HepG2 (cell line): Measurements from ENCODE around the gene MEIS1. TPM values are rescaled to one million over a fixed set of nuclear protein-coding genes. Genes with fewer than 3 reads are reported as not detected.

Experiments used
- ATAC-seq: fragments of 200-7000 bp; cut with Tn5 transposase; 3 replicates; pipeline ENCODE4 v1.9.1; 2020; ENCODE audit warnings: mild to moderate bottlenecking, moderate library complexity
- BruUV-seq: library from RNA; stranded (reverse); fragments of 400-500 nt; replicated peaks from 2 replicates; lab custom pipeline; 2021; lab: Mats Ljungman, UMichigan
- CTCF ChIA-PET: fragments of 300-600 bp; formaldehyde crosslinking; extraction: SDS; loops from one replicate; lab custom pipeline; 2021; ENCODE audit warnings: low total read pairs, inconsistent platforms, low intra/inter-chr PET ratio; lab: Yijun Ruan, JAX
- POLR2A ChIA-PET: fragments of 350-600 bp; sonication (Branson Sonifier 250); formaldehyde crosslinking; loops from one replicate; lab custom pipeline; 2020; ENCODE audit warnings: antibody characterized with exemption, inconsistent platforms; lab: Yijun Ruan, JAX
- DNase-seq: peaks from one replicate; pipeline ENCODE4 v3.0.0-alpha.2; 2015; ENCODE audit warnings: low spot score
- FAIRE-seq: peaks from 3 replicates; lab custom pipeline; 2011; peaks lifted over from hg19 to GRCh38; lab: Jason Lieb, UNC
- H2AFZ ChIP-seq: one replicate; pipeline ENCODE4 v1.6.1; 2011; ENCODE audit warnings: low read length, inconsistent platforms
- H3K27ac ChIP-seq: fragments of 300-600 bp; 3 replicates; pipeline ENCODE4 v1.8.0; 2011; ENCODE audit warnings: mixed run types, mild to moderate bottlenecking, mixed read lengths, low read length, inconsistent platforms; ENCODE audit not compliant: insufficient read depth; ENCODE audit errors: extremely low read length
- H3K27me3 ChIP-seq, 2 experiments: fragments of 200-600 bp in 1 of 2; 2 replicates in 1 of 2; 3 replicates in 1 of 2; pipeline versions ENCODE4 v1.6.0 to v1.8.0; 2011; ENCODE audit warnings: low read length in 2 of 2, mild to moderate bottlenecking in 2 of 2, moderate library complexity in 2 of 2, inconsistent platforms in 1 of 2; ENCODE audit not compliant: insufficient read depth in 2 of 2, control insufficient read depth in 1 of 2
- H3K36me3 ChIP-seq, 2 experiments: fragments of 200-600 bp in 1 of 2; replicated peaks in 1 of 2; 2 replicates in 1 of 2; 3 replicates in 1 of 2; pipeline versions ENCODE4 v1.5.1 to v1.8.0; 2011; ENCODE audit warnings: low read length in 2 of 2, inconsistent platforms in 1 of 2; ENCODE audit not compliant: insufficient read depth in 2 of 2, control insufficient read depth in 1 of 2
- H3K4me1 ChIP-seq: 2 replicates; pipeline ENCODE4 v1.5.1; 2012; ENCODE audit warnings: low read length, inconsistent platforms; ENCODE audit not compliant: insufficient read depth
- H3K4me2 ChIP-seq: 2 replicates; pipeline ENCODE4 v1.6.0; 2011; ENCODE audit warnings: low read depth, low read length, inconsistent platforms
- H3K4me3 ChIP-seq, 3 experiments: fragments of 200-600 bp in 1 of 3; sonication (generic), shearing (Covaris generic) in 1 of 3; replicated peaks in 1 of 3; 2 replicates each; pipeline ENCODE4 v1.5.1; 2011 to 2016; ENCODE audit warnings: low read length in 3 of 3, inconsistent platforms in 2 of 3, low read depth in 2 of 3, mild to moderate bottlenecking in 2 of 3, control low read depth in 1 of 3, mixed read lengths in 1 of 3; ENCODE audit not compliant: insufficient read depth in 1 of 3
- H3K79me2 ChIP-seq: one replicate; pipeline ENCODE4 v1.6.1; 2011; ENCODE audit warnings: low read length, inconsistent platforms; ENCODE audit not compliant: insufficient read depth
- H3K9ac ChIP-seq: 2 replicates; pipeline ENCODE4 v1.6.0; 2011; ENCODE audit warnings: mild to moderate bottlenecking, low read depth, low read length, inconsistent platforms; ENCODE audit not compliant: insufficient read depth
- H3K9me3 ChIP-seq: 2 replicates; pipeline ENCODE4 v1.5.1; 2012; ENCODE audit warnings: mild to moderate bottlenecking, low read length
- H4K20me1 ChIP-seq: 2 replicates; pipeline ENCODE4 v1.6.0; 2011; ENCODE audit warnings: inconsistent platforms, mild to moderate bottlenecking, low read length, moderate library complexity; ENCODE audit not compliant: insufficient read depth
- CREB1 ChIP-seq, 2 experiments: fragments of 450-650 bp in 1 of 2; IDR thresholded peaks; 2 replicates each; pipeline ENCODE4 v1.6.1; 2016 to 2017; ENCODE audit warnings: control low read depth in 1 of 2, mild to moderate bottlenecking in 1 of 2, missing compliant biosample characterization in 1 of 2, missing genetic modification characterization in 1 of 2
- DPF2 ChIP-seq: sonication (generic); formaldehyde crosslinking; IDR thresholded peaks from 2 replicates; pipeline ENCODE4 v1.4.0; 2020; ENCODE audit warnings: mild to moderate bottlenecking, low read depth, missing genetic modification reagents, borderline replicate concordance
- FOXJ3 ChIP-seq: sonication (generic); formaldehyde crosslinking; IDR thresholded peaks from 2 replicates; pipeline ENCODE4 v1.4.0; 2020; ENCODE audit warnings: missing genetic modification reagents, mild to moderate bottlenecking, borderline replicate concordance
- HNF4A ChIP-seq: sonication (generic); formaldehyde crosslinking; IDR thresholded peaks from 2 replicates; pipeline ENCODE4 v1.4.0; 2020; ENCODE audit warnings: missing genetic modification reagents
- HNRNPUL1 ChIP-seq: fragments of 200-400 bp; formaldehyde crosslinking; IDR thresholded peaks from 2 replicates; pipeline ENCODE4 v1.6.1; 2017; ENCODE audit warnings: low read depth, mild to moderate bottlenecking, low read length, moderate library complexity
- LCORL ChIP-seq, 2 experiments: fragments of 450-650 bp in 1 of 2; sonication (generic) in 1 of 2; formaldehyde crosslinking in 1 of 2; IDR thresholded peaks; 2 replicates each; pipeline versions ENCODE4 v1.5.0 to v1.6.1; 2017 to 2020; ENCODE audit warnings: antibody characterized with exemption in 1 of 2, missing genetic modification reagents in 1 of 2
- MIXL1 ChIP-seq: IDR thresholded peaks from 2 replicates; pipeline ENCODE4 v1.6.1; 2016
- SALL1 ChIP-seq: sonication (generic); formaldehyde crosslinking; IDR thresholded peaks from 2 replicates; pipeline ENCODE4 v1.8.0; 2022; ENCODE audit warnings: mild to moderate bottlenecking, missing genetic modification reagents
- ZNF33B ChIP-seq: sonication (generic); formaldehyde crosslinking; IDR thresholded peaks from 2 replicates; pipeline ENCODE4 v1.5.1; 2020; ENCODE audit warnings: mild to moderate bottlenecking, missing genetic modification reagents
- WGBS: methylation state at CpG from one replicate; pipeline ENCODE4 v1.1.6; 2017; ENCODE audit warnings: low lambda C conversion rate; 5-methylcytosine and 5-hydroxymethylcytosine counted together
- in situ Hi-C: cut with HindIII; loops from 2 replicates; pipeline ENCODE4 v1.10.0; 2017; ENCODE audit warnings: low pct_unique_long_range_greater_than_20kb; ENCODE audit not compliant: extremely low pct_ligation_motif_present
- intact Hi-C: fragments of 100-400 bp; cut with micrococcal nuclease; formaldehyde crosslinking; loops from one replicate; pipeline ENCODE4 v1.10.0; 2022; ENCODE audit not compliant: unreplicated experiment
- polyA plus RNA-seq, 8 experiments: library from polyadenylated mRNA; depleted of rRNA in 3 of 8; stranded (reverse) in 7 of 8; unstranded in 1 of 8; fragments of >200 nt; fragmentation: Illumina TruSeq in 4 of 8; extraction: Trizol in 4 of 8; gene quantifications; 2 replicates each; pipeline versions ENCODE4 v1.2.1 to v1.2.3, GENCODE V29; 2011 to 2016; ENCODE audit warnings: low read depth in 4 of 8, missing spikeins in 1 of 8, mixed read lengths in 1 of 8; ENCODE audit not compliant: insufficient read depth in 1 of 8
- total RNA-seq, 5 experiments: library from RNA; depleted of rRNA; stranded (reverse); fragments of >200 nt; fragmentation: Illumina TruSeq; extraction: Trizol; gene quantifications; 2 replicates each; pipeline ENCODE4 v1.2.3, GENCODE V29; 2016; ENCODE audit warnings: low read depth in 1 of 5
- TF ChIP-seq, protein P1 (sequence below): sonication (generic); formaldehyde crosslinking; IDR thresholded peaks from 2 replicates; pipeline ENCODE4 v1.8.1; 2023; ENCODE audit warnings: mild to moderate bottlenecking, inconsistent platforms, moderate library complexity, missing genetic modification reagents, borderline replicate concordance
- TF ChIP-seq, protein P2 (sequence below): sonication (generic); formaldehyde crosslinking; IDR thresholded peaks from 2 replicates; pipeline ENCODE4 v1.5.1; 2020; ENCODE audit warnings: missing genetic modification reagents, mild to moderate bottlenecking, borderline replicate concordance
- TF ChIP-seq, protein P3 (sequence below): sonication (generic); formaldehyde crosslinking; IDR thresholded peaks from 2 replicates; pipeline ENCODE4 v1.4.0; 2020; ENCODE audit warnings: missing genetic modification reagents
- TF ChIP-seq, protein P4 (sequence below), 2 experiments: fragments of 450-650 bp in 1 of 2; sonication (generic) in 1 of 2; formaldehyde crosslinking; IDR thresholded peaks; 2 replicates each; pipeline versions ENCODE4 v1.5.0 to v1.8.0; 2020 to 2022; ENCODE audit warnings: mild to moderate bottlenecking in 1 of 2, missing genetic modification reagents in 1 of 2

MEIS1 gene
- total and polyA plus RNA-seq, 2 of the 13 experiments (the other 11 are each of a cell fraction or from before 2014, with no cell fraction given): 3.8 to 6.0 TPM

DNA sequence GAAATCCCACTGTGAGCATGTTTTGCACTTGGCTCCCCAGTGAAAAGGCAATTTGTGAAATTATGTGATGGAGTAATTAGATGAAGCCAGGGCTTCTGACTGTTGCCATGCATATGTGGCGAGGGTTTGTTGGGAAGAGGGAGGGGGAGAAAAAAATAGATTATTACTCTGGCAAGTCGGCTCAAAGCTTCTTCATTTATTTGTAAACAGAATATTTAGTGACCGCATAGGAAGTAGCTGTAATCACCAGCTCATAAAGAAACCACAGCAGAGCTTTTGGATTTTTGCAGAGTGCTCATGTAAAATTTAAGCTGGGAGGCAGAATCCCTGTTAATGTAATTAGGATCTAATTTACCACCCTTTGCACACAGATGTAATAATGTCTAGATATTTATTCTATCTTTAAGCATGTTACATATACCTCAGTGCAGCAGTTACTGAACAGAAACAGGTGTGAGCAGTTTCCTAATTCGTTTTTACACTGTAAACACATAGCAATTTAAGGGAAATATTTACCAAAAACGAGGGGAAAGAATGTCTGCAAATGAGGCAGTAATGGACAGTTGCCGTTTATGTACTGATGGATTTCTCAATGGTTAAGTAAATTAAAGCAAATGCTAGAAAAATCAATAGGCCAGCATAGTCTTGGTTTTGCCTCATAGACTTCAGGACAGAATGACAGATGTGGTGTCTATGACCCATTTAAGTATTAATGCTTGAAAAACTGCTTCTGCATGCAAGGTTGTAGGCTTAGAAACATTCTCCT, 87.9 kb downstream of the MEIS1 start:
- Histone ChIP-seq H3K79me2 (no peaks in the 10 kb centered on the region), H3K9me3 (no peaks in the 10 kb centered on the region), H3K4me3 (no peak overlapping the region), H3K27me3 (no peaks in the 10 kb centered on the region), H3K4me1 (peaks cover 29% of the 10 kb centered on the region), H3K27ac (no peak overlapping the region), H3K36me3 (no peaks in the 10 kb centered on the region), H2AFZ (no peak overlapping the region), H3K4me2 (peak overlapping the region; percentile 13; the same call in 1 of the 2 replicates), H3K9ac (no peak overlapping the region), H4K20me1 (no peaks in the 10 kb centered on the region)
- DNase-seq (peak; percentile 55), ATAC-seq (peak; percentile 95), FAIRE-seq (peak; percentile 57)
- ChIA-PET CTCF (no interaction called here), POLR2A (no interaction called here)
- in situ Hi-C loops: no loop called here
- intact Hi-C loops: no loop called here
- no TSS peak for BruUV-seq
- 37% methylated on average over 6 of the region's 6 CpGs for whole genome bisulfite sequencing
- TF ChIP-seq, protein P1, sequence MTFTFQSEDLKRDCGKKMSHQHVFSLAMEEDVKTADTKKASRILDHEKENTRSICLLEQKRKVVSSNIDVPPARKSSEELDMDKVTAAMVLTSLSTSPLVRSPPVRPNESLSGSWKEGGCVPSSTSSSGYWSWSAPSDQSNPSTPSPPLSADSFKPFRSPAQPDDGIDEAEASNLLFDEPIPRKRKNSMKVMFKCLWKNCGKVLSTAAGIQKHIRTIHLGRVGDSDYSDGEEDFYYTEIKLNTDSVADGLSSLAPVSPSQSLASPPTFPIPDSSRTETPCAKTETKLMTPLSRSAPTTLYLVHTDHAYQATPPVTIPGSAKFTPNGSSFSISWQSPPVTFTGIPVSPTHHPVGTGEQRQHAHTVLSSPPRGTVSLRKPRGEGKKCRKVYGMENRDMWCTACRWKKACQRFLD (CRISPR knock-in tag): no peak
- TF ChIP-seq SALL1 (peak; percentile 32; the same call in 1 of the 2 replicates), LCORL (IDR thresholded peaks at IDR 0.05) (peak; percentile 78), LCORL (CRISPR knock-in tag; IDR thresholded peaks at IDR 0.05) (peak; percentile 81), FOXJ3 (CRISPR knock-in tag) (peak; percentile 13; the same call in 1 of the 2 replicates), ZNF33B (CRISPR knock-in tag) (no peak), MIXL1 (CRISPR knock-in tag) (peak; percentile 90), HNRNPUL1 (no peak), CREB1 (IDR thresholded peaks at IDR 0.05) (no peak), CREB1 (CRISPR knock-in tag; IDR thresholded peaks at IDR 0.05) (peak; percentile 4; the same call in 1 of the 2 replicates), HNF4A (CRISPR knock-in tag) (peak; percentile 49; the same call in 1 of the 2 replicates), DPF2 (CRISPR knock-in tag) (peak; percentile 46; the same call in 1 of the 2 replicates)
- TF ChIP-seq, protein P2, sequence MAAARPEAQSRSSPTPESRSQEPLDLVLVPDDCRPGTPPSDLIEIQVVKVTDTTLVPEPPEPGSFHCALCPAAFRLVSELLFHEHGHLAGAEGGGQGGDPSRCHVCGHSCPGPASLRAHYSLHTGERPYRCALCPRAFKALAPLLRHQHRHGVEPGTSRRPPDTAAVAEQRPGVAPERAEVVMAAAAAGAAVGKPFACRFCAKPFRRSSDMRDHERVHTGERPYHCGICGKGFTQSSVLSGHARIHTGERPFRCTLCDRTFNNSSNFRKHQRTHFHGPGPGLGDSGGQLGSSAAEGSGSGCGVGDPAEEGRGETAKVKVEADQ: no peak
- TF ChIP-seq, protein P3, sequence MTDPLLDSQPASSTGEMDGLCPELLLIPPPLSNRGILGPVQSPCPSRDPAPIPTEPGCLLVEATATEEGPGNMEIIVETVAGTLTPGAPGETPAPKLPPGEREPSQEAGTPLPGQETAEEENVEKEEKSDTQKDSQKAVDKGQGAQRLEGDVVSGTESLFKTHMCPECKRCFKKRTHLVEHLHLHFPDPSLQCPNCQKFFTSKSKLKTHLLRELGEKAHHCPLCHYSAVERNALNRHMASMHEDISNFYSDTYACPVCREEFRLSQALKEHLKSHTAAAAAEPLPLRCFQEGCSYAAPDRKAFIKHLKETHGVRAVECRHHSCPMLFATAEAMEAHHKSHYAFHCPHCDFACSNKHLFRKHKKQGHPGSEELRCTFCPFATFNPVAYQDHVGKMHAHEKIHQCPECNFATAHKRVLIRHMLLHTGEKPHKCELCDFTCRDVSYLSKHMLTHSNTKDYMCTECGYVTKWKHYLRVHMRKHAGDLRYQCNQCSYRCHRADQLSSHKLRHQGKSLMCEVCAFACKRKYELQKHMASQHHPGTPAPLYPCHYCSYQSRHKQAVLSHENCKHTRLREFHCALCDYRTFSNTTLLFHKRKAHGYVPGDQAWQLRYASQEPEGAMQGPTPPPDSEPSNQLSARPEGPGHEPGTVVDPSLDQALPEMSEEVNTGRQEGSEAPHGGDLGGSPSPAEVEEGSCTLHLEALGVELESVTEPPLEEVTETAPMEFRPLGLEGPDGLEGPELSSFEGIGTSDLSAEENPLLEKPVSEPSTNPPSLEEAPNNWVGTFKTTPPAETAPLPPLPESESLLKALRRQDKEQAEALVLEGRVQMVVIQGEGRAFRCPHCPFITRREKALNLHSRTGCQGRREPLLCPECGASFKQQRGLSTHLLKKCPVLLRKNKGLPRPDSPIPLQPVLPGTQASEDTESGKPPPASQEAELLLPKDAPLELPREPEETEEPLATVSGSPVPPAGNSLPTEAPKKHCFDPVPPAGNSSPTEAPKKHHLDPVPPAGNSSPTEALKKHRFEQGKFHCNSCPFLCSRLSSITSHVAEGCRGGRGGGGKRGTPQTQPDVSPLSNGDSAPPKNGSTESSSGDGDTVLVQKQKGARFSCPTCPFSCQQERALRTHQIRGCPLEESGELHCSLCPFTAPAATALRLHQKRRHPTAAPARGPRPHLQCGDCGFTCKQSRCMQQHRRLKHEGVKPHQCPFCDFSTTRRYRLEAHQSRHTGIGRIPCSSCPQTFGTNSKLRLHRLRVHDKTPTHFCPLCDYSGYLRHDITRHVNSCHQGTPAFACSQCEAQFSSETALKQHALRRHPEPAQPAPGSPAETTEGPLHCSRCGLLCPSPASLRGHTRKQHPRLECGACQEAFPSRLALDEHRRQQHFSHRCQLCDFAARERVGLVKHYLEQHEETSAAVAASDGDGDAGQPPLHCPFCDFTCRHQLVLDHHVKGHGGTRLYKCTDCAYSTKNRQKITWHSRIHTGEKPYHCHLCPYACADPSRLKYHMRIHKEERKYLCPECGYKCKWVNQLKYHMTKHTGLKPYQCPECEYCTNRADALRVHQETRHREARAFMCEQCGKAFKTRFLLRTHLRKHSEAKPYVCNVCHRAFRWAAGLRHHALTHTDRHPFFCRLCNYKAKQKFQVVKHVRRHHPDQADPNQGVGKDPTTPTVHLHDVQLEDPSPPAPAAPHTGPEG (CRISPR knock-in tag): no peak
- TF ChIP-seq, protein P4, sequence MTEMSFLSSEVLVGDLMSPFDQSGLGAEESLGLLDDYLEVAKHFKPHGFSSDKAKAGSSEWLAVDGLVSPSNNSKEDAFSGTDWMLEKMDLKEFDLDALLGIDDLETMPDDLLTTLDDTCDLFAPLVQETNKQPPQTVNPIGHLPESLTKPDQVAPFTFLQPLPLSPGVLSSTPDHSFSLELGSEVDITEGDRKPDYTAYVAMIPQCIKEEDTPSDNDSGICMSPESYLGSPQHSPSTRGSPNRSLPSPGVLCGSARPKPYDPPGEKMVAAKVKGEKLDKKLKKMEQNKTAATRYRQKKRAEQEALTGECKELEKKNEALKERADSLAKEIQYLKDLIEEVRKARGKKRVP (CRISPR knock-in tag; IDR thresholded peaks at IDR 0.05): 0 out of 4 replicates have a peak, but pooled peaks of 1 of the 2 experiments have one; percentile 27
